Transverse colon (tissue), 4 donors: Measurements from ENCODE around the gene TMEM163.

Source experiments
- EP300 ChIP-seq: sonication (generic); formaldehyde crosslinking; IDR thresholded peaks from one replicate; pipeline ENCODE4 v1.6.1; 2017; ENCODE audit warnings: antibody characterized with exemption, low read depth
- POLR2A ChIP-seq: fragments of 450-650 bp; IDR thresholded peaks from one replicate; pipeline ENCODE4 v1.6.1; 2016; ENCODE audit warnings: antibody characterized with exemption, mild to moderate bottlenecking, moderate library complexity
- POLR2AphosphoS5 ChIP-seq, 3 donors: sonication (generic); formaldehyde crosslinking; IDR thresholded peaks; one replicate each; pipeline ENCODE4 v1.6.1; 2016; ENCODE audit warnings: antibody characterized with exemption in 3 of 3
- TF ChIP-seq, protein P1 (sequence below), 5 experiments: fragments of 200-600 bp in 3 of 5; fragments of 450-650 bp in 2 of 5; sonication (generic) in 3 of 5; IDR thresholded peaks; 1 replicate in 2 of 5; 2 replicates in 3 of 5; pipeline ENCODE4 v1.5.1; 2016 to 2017; ENCODE audit warnings: antibody characterized with exemption in 5 of 5, inconsistent platforms in 3 of 5, mild to moderate bottlenecking in 2 of 5, moderate library complexity in 1 of 5

DNA sequence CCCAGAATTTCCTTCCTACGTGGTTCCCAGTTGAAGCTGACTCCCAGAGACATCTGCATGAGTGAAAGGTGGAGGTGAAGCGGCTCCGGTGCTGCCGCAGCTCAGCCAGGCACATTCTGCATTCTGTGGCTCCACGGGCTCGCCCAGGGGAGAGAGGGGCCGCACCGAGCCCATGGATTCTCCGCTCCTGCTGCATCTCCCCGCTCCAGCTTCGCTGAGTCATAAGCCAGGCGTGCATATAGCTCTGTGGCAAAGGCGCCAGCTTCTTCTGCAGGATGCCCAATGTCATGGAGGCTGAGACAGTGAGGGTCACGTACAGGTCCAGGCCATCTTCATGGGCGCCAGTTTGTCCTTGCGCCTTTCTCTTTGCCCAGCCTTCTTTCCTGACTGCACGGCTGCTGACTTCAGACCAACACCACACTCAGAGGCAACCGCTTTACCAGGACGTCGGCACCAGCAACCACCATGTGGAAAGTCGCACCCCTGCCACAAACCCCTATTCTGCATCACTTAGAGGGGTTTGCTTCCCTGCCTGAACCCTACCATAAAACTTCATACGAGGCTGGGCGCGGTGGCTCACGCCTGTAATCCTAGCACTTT is 249.2 kb downstream of the TMEM163 start:
- TF ChIP-seq, protein P1, sequence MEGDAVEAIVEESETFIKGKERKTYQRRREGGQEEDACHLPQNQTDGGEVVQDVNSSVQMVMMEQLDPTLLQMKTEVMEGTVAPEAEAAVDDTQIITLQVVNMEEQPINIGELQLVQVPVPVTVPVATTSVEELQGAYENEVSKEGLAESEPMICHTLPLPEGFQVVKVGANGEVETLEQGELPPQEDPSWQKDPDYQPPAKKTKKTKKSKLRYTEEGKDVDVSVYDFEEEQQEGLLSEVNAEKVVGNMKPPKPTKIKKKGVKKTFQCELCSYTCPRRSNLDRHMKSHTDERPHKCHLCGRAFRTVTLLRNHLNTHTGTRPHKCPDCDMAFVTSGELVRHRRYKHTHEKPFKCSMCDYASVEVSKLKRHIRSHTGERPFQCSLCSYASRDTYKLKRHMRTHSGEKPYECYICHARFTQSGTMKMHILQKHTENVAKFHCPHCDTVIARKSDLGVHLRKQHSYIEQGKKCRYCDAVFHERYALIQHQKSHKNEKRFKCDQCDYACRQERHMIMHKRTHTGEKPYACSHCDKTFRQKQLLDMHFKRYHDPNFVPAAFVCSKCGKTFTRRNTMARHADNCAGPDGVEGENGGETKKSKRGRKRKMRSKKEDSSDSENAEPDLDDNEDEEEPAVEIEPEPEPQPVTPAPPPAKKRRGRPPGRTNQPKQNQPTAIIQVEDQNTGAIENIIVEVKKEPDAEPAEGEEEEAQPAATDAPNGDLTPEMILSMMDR (IDR thresholded peaks at IDR 0.05) = no peak
- TF ChIP-seq EP300 (no peak), POLR2AphosphoS5 (IDR thresholded peaks at IDR 0.05) (no peak), POLR2A (no peak)
